Activated CD4-positive, alpha-beta T cell treated with anti-CD3 and anti-CD28 coated beads, Interleukin-2, amount 50 U/mL, for 24 hours (primary cell): Measurements from ENCODE around the gene GOLPH3.
"Not testable (repeated sequence)": the region's sequence is repeated elsewhere in the genome, so short reads cannot be mapped to it uniquely, and the experiment has no call there.

Experiments used
- DNase-seq, 2 donors: peaks; one replicate each; pipeline ENCODE4 v3.0.0-alpha.2; 2020; ENCODE audit warnings: low read depth in 1 of 2, low spot score in 1 of 2

GOLPH3 gene

GRCh38 chr5:32138839-32139493 is 35.2 kb downstream of the GOLPH3 start:
- peak; percentile 36 to 46 for DNase-seq

- no peak for DNase-seq
Measured at GRCh38 chr5:32136342-32136741, 37.8 kb downstream of the GOLPH3 start.

GRCh38 chr5:32135086-32135485 is 39.0 kb downstream of the GOLPH3 start:
- DNase-seq: no peak

- no peak for DNase-seq
Measured at GRCh38 chr5:32132757-32133156, 41.4 kb downstream of the GOLPH3 start.

GRCh38 chr5:32131604-32132003 is 42.5 kb downstream of the GOLPH3 start:
- no peak for DNase-seq

GRCh38 chr5:32130865-32131264 is 43.3 kb downstream of the GOLPH3 start:
- no peak for DNase-seq

GRCh38 chr5:32129074-32129598 is 45.0 kb downstream of the GOLPH3 start:
- DNase-seq: no peak

GRCh38 chr5:32127711-32128110 is 46.4 kb downstream of the GOLPH3 start:
- DNase-seq: no peak

GRCh38 chr5:32126691-32127090 is 47.4 kb downstream of the GOLPH3 start:
- no peak for DNase-seq

- no peak for DNase-seq
Measured at GRCh38 chr5:32123889-32124676, 50.0 kb downstream of the GOLPH3 start.

GRCh38 chr5:32123058-32123805 is 50.9 kb downstream of the GOLPH3 start:
- no peak for DNase-seq

GRCh38 chr5:32118922-32119321 is 55.2 kb downstream of the GOLPH3 start:
- not testable (repeated sequence) for DNase-seq

- DNase-seq: no peak
Measured at GRCh38 chr5:32116574-32117313, 57.4 kb downstream of the GOLPH3 start.

GRCh38 chr5:32115985-32116384 is 58.1 kb downstream of the GOLPH3 start:
- DNase-seq: no peak

GRCh38 chr5:32110111-32110696 is 63.9 kb downstream of the GOLPH3 start:
- DNase-seq: no peak

- DNase-seq: no peak
Measured at GRCh38 chr5:32109236-32109635, 64.9 kb downstream of the GOLPH3 start.

- no peak for DNase-seq
Measured at GRCh38 chr5:32108167-32108566, 66.0 kb downstream of the GOLPH3 start.

GRCh38 chr5:32107291-32107690 is 66.8 kb downstream of the GOLPH3 start:
- no peak for DNase-seq

GRCh38 chr5:32103521-32103920 is 70.6 kb downstream of the GOLPH3 start:
- no peak for DNase-seq

GRCh38 chr5:32102254-32102986 is 71.7 kb downstream of the GOLPH3 start:
- DNase-seq: no peak
